Neuron (in vitro differentiated cells): Measurements from ENCODE around the gene SLC6A18.

Experiments
- H2AFZ ChIP-seq: one replicate; pipeline ENCODE4 v1.6.1; 2013; ENCODE audit warnings: low read depth, mild to moderate bottlenecking, inconsistent platforms, low read length, moderate library complexity
- H3K27me3 ChIP-seq: one replicate; pipeline ENCODE4 v1.6.1; 2013; ENCODE audit warnings: low read length; ENCODE audit not compliant: insufficient read depth
- H3K36me3 ChIP-seq: one replicate; pipeline ENCODE4 v1.6.1; 2013; ENCODE audit warnings: low read length; ENCODE audit not compliant: insufficient read depth
- H3K4me1 ChIP-seq: one replicate; pipeline ENCODE4 v1.6.1; 2013; ENCODE audit warnings: low read length; ENCODE audit not compliant: insufficient read depth
- H3K4me3 ChIP-seq: 2 replicates; pipeline ENCODE4 v1.5.1; 2013; ENCODE audit warnings: mild to moderate bottlenecking, low read length, moderate library complexity
- H3K9me3 ChIP-seq: one replicate; pipeline ENCODE4 v1.6.1; 2013; ENCODE audit warnings: low read length

The SLC6A18 gene

GRCh38 chr5:1218351-1219080 lies 6.7 kb upstream of the SLC6A18 start:
- Histone ChIP-seq H3K27me3 (peaks cover 3% of the 10 kb centered on the region), H3K36me3 (no peaks in the 10 kb centered on the region), H3K4me3 (no peak overlapping the region), H3K4me1 (no peaks in the 10 kb centered on the region), H3K9me3 (no peaks in the 10 kb centered on the region), H2AFZ (no peak overlapping the region)

GRCh38 chr5:1219098-1219767 lies 5.9 kb upstream of the SLC6A18 start:
- Histone ChIP-seq H2AFZ (no peak overlapping the region), H3K4me1 (no peaks in the 10 kb centered on the region), H3K4me3 (no peak overlapping the region), H3K36me3 (no peaks in the 10 kb centered on the region), H3K9me3 (no peaks in the 10 kb centered on the region), H3K27me3 (peaks cover 7% of the 10 kb centered on the region)

- no peaks in the 10 kb centered on the region for H3K4me1 ChIP-seq
Observed at GRCh38 chr5:1219768-1220100, 5.4 kb upstream of the SLC6A18 start.

GRCh38 chr5:1220351-1220750 lies 4.8 kb upstream of the SLC6A18 start:
- H3K4me3 ChIP-seq = no peak overlapping the region

More at GRCh38 chr5:1219768-1220100, 5.4 kb upstream of the SLC6A18 start:
- Histone ChIP-seq H3K27me3 (peaks cover 7% of the 10 kb centered on the region), H3K4me3 (no peak overlapping the region), H3K36me3 (no peaks in the 10 kb centered on the region), H2AFZ (no peak overlapping the region), H3K9me3 (no peaks in the 10 kb centered on the region)

GRCh38 chr5:1220831-1221230 lies 4.3 kb upstream of the SLC6A18 start:
- no peaks in the 10 kb centered on the region for H3K4me1 ChIP-seq
- H2AFZ ChIP-seq = no peak overlapping the region
- H3K27me3 ChIP-seq = peaks cover 12% of the 10 kb centered on the region
- H3K36me3 ChIP-seq = no peaks in the 10 kb centered on the region
- H3K4me3 ChIP-seq = no peak overlapping the region
- no peaks in the 10 kb centered on the region for H3K9me3 ChIP-seq

More at GRCh38 chr5:1220351-1220750, 4.8 kb upstream of the SLC6A18 start:
- Histone ChIP-seq H3K36me3 (no peaks in the 10 kb centered on the region), H3K9me3 (no peaks in the 10 kb centered on the region), H3K27me3 (peaks cover 7% of the 10 kb centered on the region), H2AFZ (no peak overlapping the region), H3K4me1 (no peaks in the 10 kb centered on the region)

GRCh38 chr5:1221721-1222120 lies 3.5 kb upstream of the SLC6A18 start:
- Histone ChIP-seq H3K27me3 (peaks cover 12% of the 10 kb centered on the region), H3K36me3 (no peaks in the 10 kb centered on the region), H2AFZ (no peak overlapping the region), H3K9me3 (no peaks in the 10 kb centered on the region), H3K4me3 (no peak overlapping the region), H3K4me1 (no peaks in the 10 kb centered on the region)

- Histone ChIP-seq H3K4me3 (no peak overlapping the region), H3K36me3 (no peaks in the 10 kb centered on the region), H2AFZ (no peak overlapping the region), H3K27me3 (peaks cover 12% of the 10 kb centered on the region), H3K4me1 (no peaks in the 10 kb centered on the region), H3K9me3 (no peaks in the 10 kb centered on the region)
Observed at GRCh38 chr5:1222147-1222546, 3.0 kb upstream of the SLC6A18 start.

- Histone ChIP-seq H3K9me3 (no peaks in the 10 kb centered on the region), H3K4me3 (no peak overlapping the region), H3K27me3 (peaks cover 12% of the 10 kb centered on the region), H3K36me3 (no peaks in the 10 kb centered on the region), H3K4me1 (no peaks in the 10 kb centered on the region), H2AFZ (no peak overlapping the region)
Observed at GRCh38 chr5:1222621-1223277, 2.4 kb upstream of the SLC6A18 start.

- Histone ChIP-seq H3K9me3 (no peaks in the 10 kb centered on the region), H3K27me3 (peaks cover 9% of the 10 kb centered on the region), H3K4me1 (no peaks in the 10 kb centered on the region), H3K36me3 (no peaks in the 10 kb centered on the region), H2AFZ (no peak overlapping the region), H3K4me3 (no peak overlapping the region)
Observed at GRCh38 chr5:1223278-1223670, 1.9 kb upstream of the SLC6A18 start.

GRCh38 chr5:1224631-1225030 lies 550 bp upstream of the SLC6A18 start:
- H2AFZ ChIP-seq = no peak overlapping the region
- H3K9me3 ChIP-seq = no peaks in the 10 kb centered on the region
- no peaks in the 10 kb centered on the region for H3K4me1 ChIP-seq
- peaks cover 16% of the 10 kb centered on the region for H3K27me3 ChIP-seq
- no peaks in the 10 kb centered on the region for H3K36me3 ChIP-seq
- no peak overlapping the region for H3K4me3 ChIP-seq

- H2AFZ ChIP-seq = no peak overlapping the region
- peaks cover 20% of the 10 kb centered on the region for H3K27me3 ChIP-seq
- no peak overlapping the region for H3K4me3 ChIP-seq
- H3K4me1 ChIP-seq = no peaks in the 10 kb centered on the region
- no peaks in the 10 kb centered on the region for H3K36me3 ChIP-seq
- H3K9me3 ChIP-seq = no peaks in the 10 kb centered on the region
Observed at GRCh38 chr5:1226231-1226630, 1.1 kb downstream of the SLC6A18 start.

GRCh38 chr5:1226839-1227581 lies 1.8 kb downstream of the SLC6A18 start:
- H3K4me3 ChIP-seq = no peak overlapping the region
- no peaks in the 10 kb centered on the region for H3K4me1 ChIP-seq
- no peak overlapping the region for H2AFZ ChIP-seq
- no peaks in the 10 kb centered on the region for H3K9me3 ChIP-seq
- no peaks in the 10 kb centered on the region for H3K36me3 ChIP-seq
- peaks cover 20% of the 10 kb centered on the region for H3K27me3 ChIP-seq

GRCh38 chr5:1227667-1228066 lies 2.5 kb downstream of the SLC6A18 start:
- Histone ChIP-seq H3K36me3 (no peaks in the 10 kb centered on the region), H3K27me3 (peaks cover 20% of the 10 kb centered on the region), H3K4me3 (no peak overlapping the region), H3K4me1 (no peaks in the 10 kb centered on the region), H3K9me3 (no peaks in the 10 kb centered on the region), H2AFZ (no peak overlapping the region)
